WTC11 (cell line): ENCODE results near the gene PCDHGA4.

ENCODE experiments used
- CREM ChIP-seq: sonication (generic); formaldehyde crosslinking; IDR thresholded peaks from 2 replicates; pipeline ENCODE4 v1.8.1; 2022; ENCODE audit warnings: mild to moderate bottlenecking, missing genetic modification reagents, moderate library complexity
- FOXJ3 ChIP-seq: sonication (generic); formaldehyde crosslinking; IDR thresholded peaks from 2 replicates; pipeline ENCODE4 v1.9.0; 2021; ENCODE audit warnings: missing genetic modification reagents, mild to moderate bottlenecking, borderline replicate concordance
- MAX ChIP-seq: sonication (generic); formaldehyde crosslinking; IDR thresholded peaks from 2 replicates; pipeline ENCODE4 v1.8.0; 2022; ENCODE audit warnings: mild to moderate bottlenecking, missing genetic modification reagents
- ZNF425 ChIP-seq: fragments of 250-450 bp; sonication (Bioruptor Pico); conservative IDR thresholded peaks from 2 replicates; pipeline ENCODE4 v1.9.0; 2021; ENCODE audit warnings: mild to moderate bottlenecking

GRCh38 chr5:141326088-141326854, 28.6 kb upstream of the PCDHGA4 start:
- TF ChIP-seq ZNF425 (no peak), FOXJ3 (CRISPR knock-in tag) (no peak), MAX (CRISPR knock-in tag) (peak; percentile 46; the same call in 1 of the 2 replicates), CREM (CRISPR knock-in tag) (no peak)
